Lung microvascular endothelial cell (primary cell): ENCODE measurements around the gene TMEM179. TPM values are rescaled to one million over a fixed set of nuclear protein-coding genes. Genes with fewer than 3 reads are reported as not detected.

Experiments used
- DNase-seq, 2 donors: peaks; one replicate each; pipeline versions ENCODE4 v3.0.0 to v3.0.0-alpha.2; 2010; ENCODE audit warnings: low read depth in 2 of 2
- total RNA-seq: library from RNA; depleted of rRNA; stranded (reverse); fragments of >200 nt; gene quantifications from 2 replicates; pipeline ENCODE4 v1.2.1, GENCODE V29; 2014

Gene TMEM179
- total RNA-seq, 1 donor from 2014 or later: not detected

- DNase-seq: no peak
Measured at GRCh38 chr14:104556256-104557021, 48.1 kb downstream of the TMEM179 start.

GRCh38 chr14:104555430-104556255 is 48.9 kb downstream of the TMEM179 start:
- no peak for DNase-seq

GRCh38 chr14:104554608-104555429 is 49.8 kb downstream of the TMEM179 start:
- DNase-seq: no peak

- DNase-seq: no peak
Measured at GRCh38 chr14:104554088-104554607, 50.4 kb downstream of the TMEM179 start.

GRCh38 chr14:104553166-104554087 is 51.1 kb downstream of the TMEM179 start:
- DNase-seq: no peak

- DNase-seq: no peak
Measured at GRCh38 chr14:104552738-104553125, 51.8 kb downstream of the TMEM179 start.

GRCh38 chr14:104551851-104552737 is 52.5 kb downstream of the TMEM179 start:
- no peak for DNase-seq

GRCh38 chr14:104550861-104551728 is 53.5 kb downstream of the TMEM179 start:
- DNase-seq: no peak

- DNase-seq: no peak
Measured at GRCh38 chr14:104550340-104550860, 54.2 kb downstream of the TMEM179 start.

GRCh38 chr14:104549536-104550339 is 54.8 kb downstream of the TMEM179 start:
- DNase-seq: no peak

GRCh38 chr14:104548802-104549535 is 55.6 kb downstream of the TMEM179 start:
- no peak for DNase-seq

- no peak for DNase-seq
Measured at GRCh38 chr14:104547998-104548700, 56.4 kb downstream of the TMEM179 start.

- DNase-seq: no peak
Measured at GRCh38 chr14:104547310-104547997, 57.1 kb downstream of the TMEM179 start.

- no peak for DNase-seq
Measured at GRCh38 chr14:104546591-104547309, 57.8 kb downstream of the TMEM179 start.
